K562 (cell line): Measurements from ENCODE around the gene NKIRAS1. TPM values are rescaled to one million over a fixed set of nuclear protein-coding genes. Genes with fewer than 3 reads are reported as not detected.

Source experiments
- FOXA1 ChIP-seq: fragments of 450-650 bp; IDR thresholded peaks from 2 replicates; pipeline ENCODE4 v1.6.1; 2016; ENCODE audit warnings: mild to moderate bottlenecking, borderline replicate concordance
- SNIP1 ChIP-seq: fragments of 450-650 bp; IDR thresholded peaks from 2 replicates; pipeline ENCODE4 v1.7.1; 2017; ENCODE audit warnings: low read depth, mild to moderate bottlenecking
- ZNF311 ChIP-seq: fragments of 250-450 bp; sonication (Bioruptor Pico); IDR thresholded peaks from 2 replicates; pipeline ENCODE4 v1.4.0; 2020; ENCODE audit warnings: mild to moderate bottlenecking, moderate library complexity
- polyA plus RNA-seq, 8 experiments: library from polyadenylated mRNA; depleted of rRNA in 4 of 8; stranded (reverse) in 5 of 8; unstranded in 3 of 8; fragments of >200 nt; fragmentation: Nextera tagmentation in 2 of 8; fragmentation: Illumina TruSeq in 1 of 8; extraction: Ambion mirVana in 2 of 8; extraction: Trizol in 1 of 8; gene quantifications; 2 replicates each; pipeline versions ENCODE4 v1.2.1 to v1.2.3, GENCODE V29; 2011 to 2014; ENCODE audit warnings: inconsistent platforms in 1 of 8, missing spikeins in 1 of 8
- total RNA-seq, 7 experiments: library from RNA; depleted of rRNA in 6 of 7; stranded (reverse); fragments of >200 nt in 6 of 7; fragmentation: Illumina TruSeq in 2 of 7; extraction: Trizol in 2 of 7; gene quantifications; 2 replicates each; pipeline versions ENCODE4 v1.2.1 to v1.2.3, GENCODE V29; 2011 to 2021; ENCODE audit warnings: low replicate concordance in 1 of 7
- TF ChIP-seq, protein P1 (sequence below), 3 experiments: fragments of 200-800 bp in 1 of 3; sonication (Bioruptor generic) in 1 of 3; sonication (generic) in 1 of 3; formaldehyde crosslinking in 1 of 3; IDR thresholded peaks; 2 replicates each; pipeline versions ENCODE4 v1.6.1 to v1.8.0; 2016 to 2022; ENCODE audit warnings: mild to moderate bottlenecking in 2 of 3, missing compliant biosample characterization in 2 of 3, missing genetic modification characterization in 2 of 3, missing genetic modification reagents in 1 of 3
- TF ChIP-seq, protein P2 (sequence below): fragments of 250-450 bp; sonication (Bioruptor Pico); IDR thresholded peaks from 2 replicates; pipeline ENCODE4 v1.8.0; 2021; ENCODE audit warnings: moderate library complexity, mild to moderate bottlenecking, inconsistent platforms
- TF ChIP-seq, protein P3 (sequence below): fragments of 150-350 bp; IDR thresholded peaks from 2 replicates; pipeline ENCODE4 v1.6.1; 2014; ENCODE audit warnings: low read depth, mild to moderate bottlenecking, low read length, borderline replicate concordance

The NKIRAS1 gene
- total and polyA plus RNA-seq, 9 of the 15 experiments (the other 6 are each of a cell fraction or from before 2014, with no cell fraction given): 5.1 to 10.3 (median 6.3) TPM

DNA sequence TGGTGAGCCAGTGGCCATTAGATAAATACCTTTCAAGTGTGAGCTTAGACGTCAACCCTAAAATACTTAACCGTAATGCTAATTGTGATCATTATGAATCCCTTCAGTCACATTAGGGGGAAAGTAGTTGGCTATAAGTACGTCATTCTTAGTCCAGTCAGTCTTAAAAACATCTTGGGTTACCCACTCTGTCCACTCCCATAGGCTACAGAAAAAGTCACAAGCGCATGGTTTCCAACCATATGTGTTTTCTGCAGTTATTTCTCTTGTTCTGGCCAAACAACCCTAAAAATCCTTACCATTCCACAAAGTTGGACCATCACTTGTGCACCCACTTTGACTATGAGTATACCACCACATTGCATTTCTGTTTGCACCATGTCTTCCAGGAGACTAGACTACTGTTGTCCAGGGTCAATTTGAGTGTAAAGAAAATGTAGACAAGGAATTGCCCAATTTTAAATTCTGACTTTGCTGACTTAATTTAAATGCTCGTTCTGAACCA is 3.4 kb upstream of the NKIRAS1 start (continued):
- TF ChIP-seq, protein P1, sequence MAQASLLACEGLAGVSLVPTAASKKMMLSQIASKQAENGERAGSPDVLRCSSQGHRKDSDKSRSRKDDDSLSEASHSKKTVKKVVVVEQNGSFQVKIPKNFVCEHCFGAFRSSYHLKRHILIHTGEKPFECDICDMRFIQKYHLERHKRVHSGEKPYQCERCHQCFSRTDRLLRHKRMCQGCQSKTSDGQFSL (CRISPR knock-in tag; IDR thresholded peaks at IDR 0.05): no peak
- TF ChIP-seq, protein P1 (tag; IDR thresholded peaks at IDR 0.05): no peak
- 0 out of 2 replicates have a peak, but pooled peaks have one; percentile 29 for TF ChIP-seq SNIP1
- no peak for TF ChIP-seq FOXA1
- TF ChIP-seq ZNF311 (CRISPR knock-in tag): no peak
- TF ChIP-seq, protein P2, sequence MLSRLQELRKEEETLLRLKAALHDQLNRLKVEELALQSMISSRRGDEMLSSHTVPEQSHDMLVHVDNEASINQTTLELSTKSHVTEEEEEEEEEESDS (CRISPR knock-in tag): no peak
- TF ChIP-seq, protein P3, sequence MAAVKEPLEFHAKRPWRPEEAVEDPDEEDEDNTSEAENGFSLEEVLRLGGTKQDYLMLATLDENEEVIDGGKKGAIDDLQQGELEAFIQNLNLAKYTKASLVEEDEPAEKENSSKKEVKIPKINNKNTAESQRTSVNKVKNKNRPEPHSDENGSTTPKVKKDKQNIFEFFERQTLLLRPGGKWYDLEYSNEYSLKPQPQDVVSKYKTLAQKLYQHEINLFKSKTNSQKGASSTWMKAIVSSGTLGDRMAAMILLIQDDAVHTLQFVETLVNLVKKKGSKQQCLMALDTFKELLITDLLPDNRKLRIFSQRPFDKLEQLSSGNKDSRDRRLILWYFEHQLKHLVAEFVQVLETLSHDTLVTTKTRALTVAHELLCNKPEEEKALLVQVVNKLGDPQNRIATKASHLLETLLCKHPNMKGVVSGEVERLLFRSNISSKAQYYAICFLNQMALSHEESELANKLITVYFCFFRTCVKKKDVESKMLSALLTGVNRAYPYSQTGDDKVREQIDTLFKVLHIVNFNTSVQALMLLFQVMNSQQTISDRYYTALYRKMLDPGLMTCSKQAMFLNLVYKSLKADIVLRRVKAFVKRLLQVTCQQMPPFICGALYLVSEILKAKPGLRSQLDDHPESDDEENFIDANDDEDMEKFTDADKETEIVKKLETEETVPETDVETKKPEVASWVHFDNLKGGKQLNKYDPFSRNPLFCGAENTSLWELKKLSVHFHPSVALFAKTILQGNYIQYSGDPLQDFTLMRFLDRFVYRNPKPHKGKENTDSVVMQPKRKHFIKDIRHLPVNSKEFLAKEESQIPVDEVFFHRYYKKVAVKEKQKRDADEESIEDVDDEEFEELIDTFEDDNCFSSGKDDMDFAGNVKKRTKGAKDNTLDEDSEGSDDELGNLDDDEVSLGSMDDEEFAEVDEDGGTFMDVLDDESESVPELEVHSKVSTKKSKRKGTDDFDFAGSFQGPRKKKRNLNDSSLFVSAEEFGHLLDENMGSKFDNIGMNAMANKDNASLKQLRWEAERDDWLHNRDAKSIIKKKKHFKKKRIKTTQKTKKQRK: no peak
- TF ChIP-seq, all 486 proteins: peak for 19
